SU-DHL-6 (cell line): ENCODE measurements around the gene SLC4A7.

Experiments
- EZH2phosphoT487 ChIP-seq: fragments of 200-600 bp; sonication (generic), shearing (Covaris generic); conservative IDR thresholded peaks from 2 replicates; pipeline ENCODE4 v1.6.1; 2018; ENCODE audit warnings: mild to moderate bottlenecking, antibody characterized with exemption, low read length, moderate library complexity, mixed read lengths
- TF ChIP-seq, protein P1 (sequence below): fragments of 200-600 bp; sonication (generic); IDR thresholded peaks from one replicate; pipeline ENCODE4 v1.5.1; 2017; ENCODE audit warnings: antibody characterized with exemption, mild to moderate bottlenecking, low read length, moderate library complexity; ENCODE audit not compliant: insufficient read depth, poor library complexity, severe bottlenecking

GRCh38 chr3:27483117-27484014 is 818 bp downstream of the SLC4A7 start:
- TF ChIP-seq, protein P1, sequence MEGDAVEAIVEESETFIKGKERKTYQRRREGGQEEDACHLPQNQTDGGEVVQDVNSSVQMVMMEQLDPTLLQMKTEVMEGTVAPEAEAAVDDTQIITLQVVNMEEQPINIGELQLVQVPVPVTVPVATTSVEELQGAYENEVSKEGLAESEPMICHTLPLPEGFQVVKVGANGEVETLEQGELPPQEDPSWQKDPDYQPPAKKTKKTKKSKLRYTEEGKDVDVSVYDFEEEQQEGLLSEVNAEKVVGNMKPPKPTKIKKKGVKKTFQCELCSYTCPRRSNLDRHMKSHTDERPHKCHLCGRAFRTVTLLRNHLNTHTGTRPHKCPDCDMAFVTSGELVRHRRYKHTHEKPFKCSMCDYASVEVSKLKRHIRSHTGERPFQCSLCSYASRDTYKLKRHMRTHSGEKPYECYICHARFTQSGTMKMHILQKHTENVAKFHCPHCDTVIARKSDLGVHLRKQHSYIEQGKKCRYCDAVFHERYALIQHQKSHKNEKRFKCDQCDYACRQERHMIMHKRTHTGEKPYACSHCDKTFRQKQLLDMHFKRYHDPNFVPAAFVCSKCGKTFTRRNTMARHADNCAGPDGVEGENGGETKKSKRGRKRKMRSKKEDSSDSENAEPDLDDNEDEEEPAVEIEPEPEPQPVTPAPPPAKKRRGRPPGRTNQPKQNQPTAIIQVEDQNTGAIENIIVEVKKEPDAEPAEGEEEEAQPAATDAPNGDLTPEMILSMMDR: no peak
- no peak for TF ChIP-seq EZH2phosphoT487
